ENCODE results near the gene OSBPL1A.
"Not testable (repeated sequence)": the region's sequence is repeated elsewhere in the genome, so short reads cannot be mapped to it uniquely, and the experiment has no call there.

Gene OSBPL1A

GRCh38 chr18:24187049-24187448 is 210.6 kb downstream of the OSBPL1A start:
- no peak for DNase-seq (ENCODE audit: low read depth in 2 of 2)

DNA sequence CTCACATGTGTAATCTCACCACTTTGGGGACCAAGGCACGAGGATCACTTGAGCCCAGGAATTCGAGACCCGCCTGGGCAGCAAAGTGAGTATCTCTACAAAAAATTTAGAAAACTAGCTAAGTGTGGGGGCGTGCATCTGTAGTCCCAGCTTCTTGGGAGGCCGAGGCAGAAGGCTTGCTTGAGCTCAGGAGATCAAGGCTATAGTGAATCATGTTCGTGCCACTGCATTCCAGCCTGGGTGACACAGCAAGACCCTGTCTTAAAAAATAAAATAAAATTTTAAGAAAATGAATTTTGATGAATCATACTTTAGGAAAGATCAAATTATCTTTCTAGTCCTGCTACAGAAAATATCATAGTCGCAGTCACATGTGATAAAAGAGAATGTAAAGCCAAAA is 211.8 kb downstream of the OSBPL1A start:
- no peak for DNase-seq (ENCODE audit: low read depth in 2 of 2)

GRCh38 chr18:24181806-24182205 is 215.8 kb downstream of the OSBPL1A start:
- DNase-seq (ENCODE audit: low read depth in 2 of 2), result no peak

DNA sequence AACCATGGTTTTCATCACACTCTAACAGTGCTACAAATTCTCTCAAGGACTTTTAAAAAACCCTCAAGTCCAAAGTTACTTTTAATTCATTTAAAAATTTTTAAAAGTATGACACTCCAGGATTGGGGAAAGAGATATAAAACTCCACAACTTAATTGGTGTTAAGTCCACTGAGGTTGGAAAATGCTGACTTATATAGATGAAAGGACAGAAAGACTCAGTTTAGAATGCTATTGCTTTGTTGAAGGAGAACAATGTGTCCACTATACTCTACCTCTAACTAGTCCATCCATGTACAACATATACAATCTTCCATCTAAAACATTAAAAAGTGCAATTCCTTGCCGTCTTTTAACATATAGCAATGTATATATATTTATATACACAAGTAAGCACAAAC is 217.6 kb downstream of the OSBPL1A start:
- no peak for DNase-seq (ENCODE audit: low read depth in 2 of 2)

- no peak for DNase-seq (ENCODE audit: low read depth in 2 of 2)
Measured at GRCh38 chr18:24177499-24178133, 220.0 kb downstream of the OSBPL1A start.

GRCh38 chr18:24176727-24177416 is 220.8 kb downstream of the OSBPL1A start:
- peak; percentile 8 to 25 for DNase-seq (ENCODE audit: low read depth in 2 of 2)

DNA sequence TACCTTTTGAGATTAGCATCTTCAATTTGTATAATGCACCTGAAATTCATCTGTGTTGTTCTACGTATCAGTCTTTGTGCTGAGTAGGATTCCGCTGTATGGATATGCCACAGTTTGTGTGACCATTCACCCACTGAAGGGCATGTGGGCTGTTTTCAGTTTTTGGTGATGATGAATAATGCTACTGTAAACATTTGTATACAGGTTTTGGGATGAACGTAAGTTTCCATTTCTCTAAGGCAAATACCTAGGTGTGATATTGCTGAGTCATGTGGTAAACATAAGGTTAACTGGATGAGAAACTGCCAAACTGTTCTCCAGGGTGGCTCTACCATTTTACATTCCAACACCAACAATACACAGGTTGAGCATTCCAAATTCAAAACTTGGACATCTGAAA is 223.6 kb downstream of the OSBPL1A start:
- no peak for DNase-seq (ENCODE audit: low read depth in 2 of 2)

GRCh38 chr18:24170360-24170759 is 227.3 kb downstream of the OSBPL1A start:
- no peak for DNase-seq (ENCODE audit: low read depth in 2 of 2)

GRCh38 chr18:24168496-24168895 is 229.1 kb downstream of the OSBPL1A start:
- no peak for DNase-seq (ENCODE audit: low read depth in 2 of 2)

DNA sequence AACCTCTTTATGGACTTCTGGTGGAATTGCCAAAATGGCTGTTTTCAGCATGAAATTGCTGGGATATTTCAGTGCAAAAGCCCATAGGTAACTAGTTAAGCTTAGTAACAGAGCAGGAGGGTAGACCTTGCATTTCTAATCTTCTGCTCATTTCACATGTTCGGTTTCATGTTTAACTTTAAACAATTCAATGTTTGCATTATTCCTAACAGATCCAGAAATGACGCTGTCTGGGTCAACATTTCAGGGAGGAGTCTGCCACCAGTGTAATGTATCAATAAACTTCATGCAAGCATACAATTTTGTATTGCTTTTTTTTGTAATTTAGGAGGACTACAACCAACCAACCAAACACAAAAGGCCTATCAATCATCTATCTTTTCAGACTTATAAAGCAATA is 236.3 kb downstream of the OSBPL1A start:
- no peak for DNase-seq (ENCODE audit: low read depth in 2 of 2)

DNA sequence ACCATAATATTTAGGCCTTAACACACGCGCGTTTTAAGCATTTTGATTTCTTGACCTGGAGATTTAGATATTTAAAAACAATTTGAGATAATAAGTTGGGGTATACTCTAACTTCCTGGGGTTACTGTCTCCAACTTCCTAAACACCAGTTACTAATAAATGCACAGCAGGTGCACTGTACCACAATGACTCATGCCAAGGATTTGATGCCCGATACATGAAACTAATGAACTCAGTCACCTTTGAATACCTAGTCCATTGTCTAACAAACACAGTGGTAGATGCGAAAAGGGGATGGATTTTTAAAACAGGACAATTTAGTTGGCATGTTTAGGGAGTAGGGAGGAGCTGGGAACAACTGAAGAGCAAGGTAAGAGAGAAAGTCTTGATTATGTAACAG is 237.5 kb downstream of the OSBPL1A start:
- no peak for DNase-seq (ENCODE audit: low read depth in 2 of 2)

GRCh38 chr18:24157855-24158254 is 239.8 kb downstream of the OSBPL1A start:
- no peak for DNase-seq (ENCODE audit: low read depth in 2 of 2)

DNA sequence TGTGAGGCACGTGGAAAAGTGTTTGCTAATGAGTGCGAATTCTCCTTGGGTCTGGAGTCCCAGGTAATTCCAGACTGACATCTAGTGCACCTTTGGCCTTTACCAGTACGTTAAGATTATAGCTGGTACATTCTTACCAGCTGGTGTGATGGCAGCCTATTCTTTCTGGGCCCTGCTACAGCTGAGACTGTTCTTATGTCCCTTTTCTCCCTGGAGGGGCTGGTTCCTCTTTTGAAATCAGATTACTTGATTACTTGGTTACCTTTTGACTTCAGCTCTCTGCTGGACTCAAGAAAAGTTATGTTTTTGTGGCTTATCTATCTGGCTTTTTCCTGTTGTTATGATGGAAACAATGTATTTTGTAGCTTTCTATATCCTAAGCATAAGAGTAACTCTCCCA is 244.2 kb downstream of the OSBPL1A start:
- no peak for DNase-seq (ENCODE audit: low read depth in 2 of 2)

DNA sequence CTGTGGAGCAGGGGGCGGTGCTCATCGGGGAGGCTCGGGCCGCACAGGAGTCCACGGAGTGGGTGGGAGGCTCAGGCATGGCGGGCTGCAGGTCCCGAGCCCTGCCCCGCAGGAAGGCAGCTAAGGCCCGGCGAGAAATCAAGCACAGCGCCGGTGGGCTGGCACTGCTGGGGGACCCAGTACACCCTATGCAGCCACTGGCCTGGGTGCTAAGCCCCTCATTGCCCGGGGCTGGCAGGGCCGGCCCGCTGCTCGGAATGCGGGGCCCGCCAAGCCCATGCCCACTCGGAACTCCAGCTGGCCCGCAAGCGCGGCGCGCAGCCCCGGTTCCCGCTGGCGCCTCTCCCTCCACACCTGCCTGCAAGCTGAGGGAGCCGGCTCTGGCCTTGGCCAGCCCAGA is 248.0 kb downstream of the OSBPL1A start:
- DNase-seq (ENCODE audit: low read depth in 2 of 2), result not testable (repeated sequence)

DNA sequence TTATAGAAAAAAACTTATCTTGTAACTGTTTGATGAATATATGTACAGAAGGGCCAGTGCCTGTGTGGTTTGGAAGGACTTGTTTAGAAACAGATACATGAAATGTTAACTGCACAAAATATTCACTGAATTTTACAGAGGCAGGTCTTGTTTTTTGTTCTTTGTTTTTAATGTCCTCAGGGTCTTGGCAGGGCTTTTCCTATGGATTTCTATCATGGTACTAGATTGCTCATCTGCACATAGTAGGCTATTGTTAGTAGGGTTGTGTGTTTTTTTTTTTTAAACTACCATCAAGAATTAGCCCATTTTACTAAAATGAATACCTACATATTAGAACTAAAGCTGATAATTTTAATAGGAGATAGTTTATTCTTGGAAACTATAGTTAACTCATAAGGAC is 255.2 kb downstream of the OSBPL1A start:
- no peak for DNase-seq (ENCODE audit: low read depth in 2 of 2)

GRCh38 chr18:24140697-24141096 is 256.9 kb downstream of the OSBPL1A start:
- no peak for DNase-seq (ENCODE audit: low read depth in 2 of 2)

DNA sequence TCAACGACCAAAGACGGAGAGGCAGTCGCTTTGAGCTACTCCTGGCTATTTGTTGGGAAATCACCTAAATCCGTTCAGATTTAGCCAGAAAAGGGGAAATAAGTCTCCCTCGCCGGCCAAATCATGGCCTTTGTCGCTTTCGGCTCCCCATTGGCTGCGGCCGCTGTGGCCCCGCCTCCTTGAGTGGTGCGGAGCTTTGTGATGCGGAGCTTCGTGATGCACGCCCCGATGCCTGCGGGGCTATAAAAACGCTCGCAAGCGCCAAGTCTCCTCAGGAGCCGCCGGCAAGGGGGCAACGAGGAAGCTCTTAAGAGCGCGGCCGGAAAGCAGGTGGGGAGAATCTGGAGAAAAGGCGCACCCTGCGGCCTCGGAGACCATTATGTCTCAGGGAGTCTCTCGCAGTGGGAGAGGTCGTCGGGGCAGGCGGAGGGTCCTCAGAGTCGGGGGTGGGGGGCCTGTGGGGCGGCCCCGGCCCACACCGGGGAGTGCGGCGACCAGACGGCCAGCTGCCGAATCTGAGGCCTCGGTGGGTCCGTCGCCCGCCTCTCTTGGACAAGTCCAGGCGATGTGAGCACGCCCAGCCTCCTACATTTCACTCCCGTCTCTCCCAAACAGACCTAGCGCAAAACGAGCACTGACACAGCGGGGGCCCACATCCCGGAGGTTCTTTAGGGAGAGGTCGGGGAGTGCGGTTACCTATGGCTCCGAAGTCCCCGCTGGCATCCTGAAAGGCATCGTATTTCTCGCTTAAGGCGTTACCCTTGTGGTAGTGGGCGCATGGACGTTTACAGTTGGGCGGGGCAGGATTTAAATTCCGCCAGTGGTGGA is 258.6 kb downstream of the OSBPL1A start, which contains the start of gene CABYR:
TSS of gene CABYR (plus strand) at position 274 of the 828 bp plus-strand sequence. CDS start 4,053 bp downstream, outside the sequence.
- DNase-seq (ENCODE audit: low read depth in 2 of 2), result peak; percentile 56 to 62

DNA sequence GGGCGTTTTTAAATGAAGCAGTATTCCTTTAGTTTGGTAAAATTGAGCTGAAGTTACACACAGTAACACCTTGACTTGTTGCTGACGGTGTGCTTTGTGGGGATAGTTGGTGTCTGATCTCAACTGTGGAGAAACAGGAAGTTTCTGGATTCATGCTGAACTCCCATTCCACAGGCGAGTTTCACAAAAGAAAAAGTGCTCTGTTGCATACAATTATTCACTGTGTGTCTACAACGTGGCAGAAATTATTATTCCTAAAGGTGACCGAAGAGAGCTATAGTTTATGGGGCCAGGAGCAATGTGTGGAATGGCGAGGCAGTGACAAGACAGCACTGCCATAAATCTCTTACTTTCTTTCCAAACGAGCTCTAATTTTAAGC is 259.2 kb downstream of the OSBPL1A start:
- DNase-seq (ENCODE audit: low read depth in 2 of 2), result no peak

DNA sequence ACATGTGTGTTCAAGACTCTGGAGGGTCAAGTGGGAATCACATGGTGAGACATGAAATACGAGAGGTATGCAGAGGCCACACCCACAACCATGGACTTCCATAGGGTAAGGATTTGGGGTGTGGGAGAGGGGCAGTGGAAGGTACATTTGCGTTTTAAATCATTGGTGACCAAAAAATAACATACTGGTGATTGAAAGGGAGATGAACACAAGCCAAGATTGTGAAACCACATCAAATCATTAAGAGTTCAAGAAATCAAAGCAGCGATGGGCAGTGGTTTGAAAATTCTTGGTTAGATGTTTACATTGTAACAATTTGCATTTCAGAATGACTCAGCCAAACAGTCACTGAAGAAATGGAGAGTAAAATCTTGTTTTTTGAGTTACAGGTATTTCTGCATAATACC is 260.7 kb downstream of the OSBPL1A start:
- DNase-seq (ENCODE audit: low read depth in 2 of 2), result no peak

DNA sequence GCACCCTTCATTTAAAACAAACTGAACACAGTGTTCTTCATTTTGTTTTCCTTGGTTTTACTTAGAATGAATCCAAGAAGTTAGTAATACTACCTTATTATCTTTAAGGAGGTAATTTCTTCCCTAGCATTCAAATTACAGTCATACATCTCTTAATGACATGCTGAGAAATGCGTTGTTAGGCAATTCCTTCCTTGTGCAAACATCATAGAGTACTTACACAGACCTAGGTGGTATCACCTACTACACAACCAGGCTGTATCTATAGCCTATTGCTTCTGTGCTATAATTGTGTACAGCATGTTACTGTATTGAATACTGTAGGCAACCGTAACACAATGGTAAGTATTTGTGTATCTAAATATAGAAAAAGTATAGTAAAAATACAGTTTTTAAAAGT is 267.1 kb downstream of the OSBPL1A start:
- no peak for DNase-seq (ENCODE audit: low read depth in 2 of 2)

DNA sequence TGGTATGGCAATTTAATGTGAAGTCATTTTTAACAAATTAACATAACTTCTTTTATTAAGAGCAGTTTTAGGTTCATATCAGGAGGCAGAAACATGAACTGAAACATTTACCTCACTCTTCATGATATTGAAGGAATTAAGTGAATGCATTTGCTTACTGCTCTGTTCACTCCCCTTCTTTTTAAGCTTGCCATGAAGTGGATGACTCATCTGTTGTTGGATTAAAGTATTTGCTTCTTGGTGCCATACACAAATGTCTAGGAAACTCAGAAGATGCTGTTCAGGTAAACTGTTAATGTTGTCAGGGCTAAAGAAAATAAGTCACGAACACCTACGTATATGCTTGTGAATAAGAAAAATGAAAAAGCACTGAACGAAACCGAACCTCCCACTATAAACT is 268.9 kb downstream of the OSBPL1A start:
- DNase-seq (ENCODE audit: low read depth in 2 of 2), result no peak

GRCh38 chr18:24127735-24128134 is 269.9 kb downstream of the OSBPL1A start:
- no peak for DNase-seq (ENCODE audit: low read depth in 2 of 2)

Measured in stimulated activated CD4-positive, alpha-beta T cell treated with anti-CD3 and anti-CD28 coated beads, Interleukin-1b, Interleukin-23, amount 100 ng/mL, for 4 hours (primary cell).